Keratinocyte (primary cell): ENCODE results near the gene SUN2. TPM values are rescaled to one million over a fixed set of nuclear protein-coding genes. Genes with fewer than 3 reads are reported as not detected.

Experiments used
- DNase-seq: peaks from one replicate; pipeline ENCODE4 v3.0.0-alpha.2; 2011; ENCODE audit warnings: low read depth, missing footprints, low spot score
- FAIRE-seq: peaks from 2 replicates; lab custom pipeline; 2011; peaks lifted over from hg19 to GRCh38; lab: Jason Lieb, UNC
- H2AFZ ChIP-seq: 2 replicates; pipeline ENCODE4 v1.6.0; 2012; ENCODE audit warnings: low read length, control low read depth, inconsistent platforms; ENCODE audit not compliant: control insufficient read depth
- H3K27ac ChIP-seq: 2 replicates; pipeline ENCODE4 v1.5.1; 2011; ENCODE audit warnings: low read length; ENCODE audit not compliant: control insufficient read depth, insufficient read depth
- H3K27me3 ChIP-seq: 3 replicates; pipeline ENCODE4 v1.6.0; 2011; ENCODE audit warnings: low read length; ENCODE audit not compliant: control insufficient read depth, insufficient read depth; ENCODE audit errors: extremely low read depth
- H3K36me3 ChIP-seq, 2 experiments: 2 replicates in 1 of 2; 3 replicates in 1 of 2; pipeline ENCODE4 v1.5.1; 2011; ENCODE audit warnings: low read length in 2 of 2, mild to moderate bottlenecking in 1 of 2; ENCODE audit not compliant: control insufficient read depth in 2 of 2, insufficient read depth in 2 of 2; ENCODE audit errors: extremely low read depth in 1 of 2
- H3K4me1 ChIP-seq: 3 replicates; pipeline ENCODE4 v1.5.1; 2011; ENCODE audit warnings: low read length; ENCODE audit not compliant: control insufficient read depth, insufficient read depth; ENCODE audit errors: extremely low read depth
- H3K4me2 ChIP-seq: 3 replicates; pipeline ENCODE4 v1.6.0; 2011; ENCODE audit warnings: low read depth, low read length; ENCODE audit not compliant: control insufficient read depth, insufficient read depth; ENCODE audit errors: extremely low read depth
- H3K4me3 ChIP-seq, 3 experiments: fragments of 200-600 bp in 1 of 3; sonication (generic) in 1 of 3; 2 replicates in 2 of 3; 3 replicates in 1 of 3; pipeline ENCODE4 v1.5.1; 2011 to 2016; ENCODE audit warnings: low read length in 3 of 3, mild to moderate bottlenecking in 3 of 3, control low read depth in 2 of 3, inconsistent platforms in 1 of 3, low read depth in 1 of 3, mixed read lengths in 1 of 3, mixed run types in 1 of 3, moderate library complexity in 1 of 3; ENCODE audit not compliant: control insufficient read depth in 2 of 3, insufficient read depth in 2 of 3; ENCODE audit errors: extremely low read depth in 1 of 3
- H3K79me2 ChIP-seq: 2 replicates; pipeline ENCODE4 v1.6.0; 2012; ENCODE audit warnings: low read length; ENCODE audit not compliant: control insufficient read depth, insufficient read depth
- H3K9ac ChIP-seq: 3 replicates; pipeline ENCODE4 v1.6.0; 2011; ENCODE audit warnings: low read length; ENCODE audit not compliant: control insufficient read depth, insufficient read depth; ENCODE audit errors: extremely low read depth
- H3K9me1 ChIP-seq: 3 replicates; pipeline ENCODE4 v1.6.0; 2011; ENCODE audit warnings: low read length; ENCODE audit not compliant: control insufficient read depth, insufficient read depth; ENCODE audit errors: extremely low read depth
- H3K9me3 ChIP-seq: 2 replicates; pipeline ENCODE4 v1.5.1; 2012; ENCODE audit warnings: low read depth, low read length; ENCODE audit not compliant: control insufficient read depth
- H4K20me1 ChIP-seq: 3 replicates; pipeline ENCODE4 v1.6.0; 2011; ENCODE audit warnings: low read length; ENCODE audit not compliant: control insufficient read depth, insufficient read depth; ENCODE audit errors: extremely low read depth
- EZH2 ChIP-seq: IDR thresholded peaks from one replicate; pipeline ENCODE4 v1.6.1; 2012; ENCODE audit warnings: inconsistent platforms, mild to moderate bottlenecking, low read length, moderate library complexity
- dilution Hi-C: fragments of 300-500 bp; cut with MboI; formaldehyde crosslinking; loops from one replicate; pipeline ENCODE4 v1.7.0; 2020; ENCODE audit warnings: low sequenced_read_pairs; ENCODE audit not compliant: extremely low pct_ligation_motif_present
- polyA plus RNA-seq, 5 experiments: library from polyadenylated mRNA; depleted of rRNA in 3 of 5; stranded (reverse) in 3 of 5; stranded (forward) in 1 of 5; unstranded in 1 of 5; fragments of >200 nt; gene quantifications; 1 replicate in 1 of 5; 2 replicates in 3 of 5; 3 replicates in 1 of 5; pipeline versions ENCODE4 v1.2.1 to v1.2.3, GENCODE V29; 2011 to 2012; ENCODE audit warnings: missing spikeins in 2 of 5, low read depth in 1 of 5, low replicate concordance in 1 of 5
- TF ChIP-seq, protein P1 (sequence below), 3 experiments: IDR thresholded peaks in 1 of 3; conservative IDR thresholded peaks in 1 of 3; optimal IDR thresholded peaks in 1 of 3; 2 replicates in 2 of 3; 3 replicates in 1 of 3; pipeline versions ENCODE3 to v1.5.1; 2011; ENCODE audit warnings: low read length in 3 of 3, mild to moderate bottlenecking in 3 of 3, moderate library complexity in 2 of 3, control low read depth in 1 of 3, inconsistent platforms in 1 of 3; ENCODE audit not compliant: insufficient read depth in 2 of 3; ENCODE audit errors: extremely low read depth in 1 of 3

SUN2 gene
- polyA plus RNA-seq, 1 donor (not counting 4 experiments of a cell fraction or from before 2014, with no cell fraction given): 15.9 TPM

DNA sequence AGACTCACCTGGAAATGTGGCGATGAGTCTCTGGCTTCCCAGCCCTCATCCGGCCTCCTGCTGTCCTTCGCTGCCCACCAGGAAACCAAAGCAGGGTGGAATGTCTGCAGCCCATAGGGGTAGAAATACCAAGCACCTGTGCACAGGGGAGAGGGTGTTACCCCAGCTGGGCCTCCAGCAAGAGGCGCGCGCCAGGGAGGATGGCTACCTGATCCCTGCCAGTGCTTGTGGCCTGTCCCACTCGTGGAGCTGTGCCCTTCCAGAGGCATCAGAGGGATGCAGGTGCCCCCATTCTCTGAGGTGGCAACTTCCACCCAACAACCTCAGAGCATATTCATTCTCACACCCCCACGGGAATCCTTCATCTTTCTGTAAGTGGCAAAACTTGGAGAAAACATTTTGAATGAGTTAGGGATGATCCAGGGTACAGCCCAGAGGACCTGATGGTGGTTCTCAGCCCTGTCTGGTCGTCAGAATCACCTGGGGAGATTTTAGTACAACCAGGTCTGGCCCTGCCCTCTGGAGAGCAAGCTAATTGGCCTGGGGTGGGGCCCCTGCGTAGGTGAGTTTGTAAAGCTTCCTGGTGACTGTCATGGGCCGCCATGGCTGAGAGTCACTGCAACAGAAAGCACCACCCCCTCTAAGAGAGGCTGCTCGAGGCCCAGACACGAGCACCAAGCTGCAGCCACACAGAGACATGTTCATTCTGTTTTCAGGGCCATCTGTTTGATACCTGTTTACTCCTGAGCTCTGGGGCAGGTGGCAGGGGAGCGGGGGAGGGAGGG lies 9.9 kb downstream of the SUN2 start:
- no peak for TF ChIP-seq EZH2
- TF ChIP-seq, protein P1, sequence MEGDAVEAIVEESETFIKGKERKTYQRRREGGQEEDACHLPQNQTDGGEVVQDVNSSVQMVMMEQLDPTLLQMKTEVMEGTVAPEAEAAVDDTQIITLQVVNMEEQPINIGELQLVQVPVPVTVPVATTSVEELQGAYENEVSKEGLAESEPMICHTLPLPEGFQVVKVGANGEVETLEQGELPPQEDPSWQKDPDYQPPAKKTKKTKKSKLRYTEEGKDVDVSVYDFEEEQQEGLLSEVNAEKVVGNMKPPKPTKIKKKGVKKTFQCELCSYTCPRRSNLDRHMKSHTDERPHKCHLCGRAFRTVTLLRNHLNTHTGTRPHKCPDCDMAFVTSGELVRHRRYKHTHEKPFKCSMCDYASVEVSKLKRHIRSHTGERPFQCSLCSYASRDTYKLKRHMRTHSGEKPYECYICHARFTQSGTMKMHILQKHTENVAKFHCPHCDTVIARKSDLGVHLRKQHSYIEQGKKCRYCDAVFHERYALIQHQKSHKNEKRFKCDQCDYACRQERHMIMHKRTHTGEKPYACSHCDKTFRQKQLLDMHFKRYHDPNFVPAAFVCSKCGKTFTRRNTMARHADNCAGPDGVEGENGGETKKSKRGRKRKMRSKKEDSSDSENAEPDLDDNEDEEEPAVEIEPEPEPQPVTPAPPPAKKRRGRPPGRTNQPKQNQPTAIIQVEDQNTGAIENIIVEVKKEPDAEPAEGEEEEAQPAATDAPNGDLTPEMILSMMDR (optimal IDR thresholded peaks at IDR 0.05 in 1 of 3, IDR thresholded peaks at IDR 0.05 in 1 of 3, conservative IDR thresholded peaks at IDR 0.05 in 1 of 3; ENCODE audit: extremely low read depth in 1 of 3, insufficient read depth in 2 of 3, low read length in 3 of 3): no peak

DNA sequence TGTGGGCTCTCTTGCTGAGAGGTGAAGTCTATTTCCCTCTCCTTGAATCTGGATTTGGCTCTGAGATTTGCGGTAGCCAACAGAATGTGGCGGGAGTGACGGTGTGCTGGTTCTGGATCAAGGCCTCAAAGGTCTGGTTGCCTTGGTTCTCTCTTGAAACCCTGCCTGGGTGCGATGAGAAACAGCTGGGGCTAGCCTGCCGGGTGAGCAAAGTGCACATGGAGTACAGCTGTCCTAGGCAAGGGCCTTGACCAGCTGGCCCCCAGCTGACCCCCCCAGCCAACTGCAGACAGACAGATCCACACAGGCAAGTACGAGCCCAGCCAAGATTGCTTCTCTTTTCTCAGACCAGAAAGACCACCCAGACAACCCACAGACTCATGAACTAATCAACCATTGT lies 10.8 kb downstream of the SUN2 start:
- Histone ChIP-seq H3K9ac (no peak overlapping the region), H3K79me2 (no peaks in the 10 kb centered on the region), H3K4me1 (peaks cover 18% of the 10 kb centered on the region), H2AFZ (no peak overlapping the region), H3K27ac (no peak overlapping the region), H3K27me3 (no peaks in the 10 kb centered on the region), H3K4me2 (no peak overlapping the region), H3K36me3 (peaks cover 31 to 52% of the 10 kb centered on the region in 2 experiments), H3K4me3 (no peak overlapping the region), H4K20me1 (no peaks in the 10 kb centered on the region), H3K9me1 (no peaks in the 10 kb centered on the region), H3K9me3 (no peaks in the 10 kb centered on the region)
- FAIRE-seq: no peak
- dilution Hi-C loops: no loop called here
- TF ChIP-seq, protein P1 (optimal IDR thresholded peaks at IDR 0.05 in 1 of 3, IDR thresholded peaks at IDR 0.05 in 1 of 3, conservative IDR thresholded peaks at IDR 0.05 in 1 of 3; ENCODE audit: extremely low read depth in 1 of 3, insufficient read depth in 2 of 3, low read length in 3 of 3): no peak
- no peak for TF ChIP-seq EZH2
- no peak for DNase-seq

More for the DNA sequence above, 9.9 kb downstream of the SUN2 start:
- H3K9me3 ChIP-seq: no peaks in the 10 kb centered on the region
- no peaks in the 10 kb centered on the region for H3K27me3 ChIP-seq
- H3K4me1 ChIP-seq: peaks cover 18% of the 10 kb centered on the region
- no peaks in the 10 kb centered on the region for H4K20me1 ChIP-seq
- no peaks in the 10 kb centered on the region for H3K79me2 ChIP-seq
- no peak overlapping the region for H3K27ac ChIP-seq
- peaks cover 34 to 53% of the 10 kb centered on the region in 2 experiments for H3K36me3 ChIP-seq
- H3K9ac ChIP-seq: no peak overlapping the region
- dilution Hi-C loops: no loop called here
- FAIRE-seq (no peak), DNase-seq (no peak)
- H3K4me3 ChIP-seq: no peak overlapping the region
- no peak overlapping the region for H3K4me2 ChIP-seq
- no peaks in the 10 kb centered on the region for H3K9me1 ChIP-seq
- H2AFZ ChIP-seq: no peak overlapping the region
